B cell (primary cell): ENCODE data around the gene GCNA. TPM values are rescaled to one million over a fixed set of nuclear protein-coding genes. Genes with fewer than 3 reads are reported as not detected.

ENCODE experiments used
- ATAC-seq: fragments of 200-7000 bp; cut with Tn5 transposase; one replicate; pipeline ENCODE4 v1.10.0; 2021; ENCODE audit warnings: low read depth, mild to moderate bottlenecking, moderate number of reproducible peaks, moderate library complexity
- CTCF ChIA-PET: fragments of 350-600 bp; sonication (Branson Sonifier 250); formaldehyde crosslinking; loops from one replicate; lab custom pipeline; 2021; ENCODE audit warnings: antibody characterized with exemption, inconsistent platforms; lab: Charles Lee
- POLR2A ChIA-PET: fragments of 350-600 bp; sonication (Branson Sonifier 250); formaldehyde crosslinking; loops from one replicate; lab custom pipeline; 2021; ENCODE audit warnings: antibody characterized with exemption; lab: Charles Lee
- DNase-seq: peaks from one replicate; pipeline ENCODE4 v3.0.0; 2013
- H2AFZ ChIP-seq: 2 replicates; pipeline ENCODE4 v1.6.1; 2012; ENCODE audit warnings: mild to moderate bottlenecking, low read depth, low read length; ENCODE audit not compliant: insufficient read depth, poor library complexity, severe bottlenecking
- H3K27ac ChIP-seq, 2 donors: 1 replicate in 1 of 2; 2 replicates in 1 of 2; pipeline ENCODE4 v1.5.1; 2012 to 2013; ENCODE audit warnings: low read length in 2 of 2, mild to moderate bottlenecking in 2 of 2, moderate library complexity in 1 of 2
- H3K27me3 ChIP-seq, 4 experiments: fragments of 200-600 bp in 1 of 4; sonication (generic) in 1 of 4; replicated peaks in 1 of 4; 1 replicate in 2 of 4; 2 replicates in 2 of 4; pipeline versions ENCODE4 v1.6.1 to v1.7.0; 2013 to 2016; ENCODE audit warnings: low read length in 3 of 4, mild to moderate bottlenecking in 2 of 4, mixed read lengths in 1 of 4, moderate library complexity in 1 of 4; ENCODE audit not compliant: insufficient read depth in 4 of 4, control insufficient read depth in 3 of 4; ENCODE audit errors: control extremely low read depth in 1 of 4
- H3K36me3 ChIP-seq, 2 experiments: replicated peaks in 1 of 2; 1 replicate in 1 of 2; 2 replicates in 1 of 2; pipeline versions ENCODE4 v1.6.1 to v1.7.1; 2013; ENCODE audit warnings: low read length in 1 of 2; ENCODE audit not compliant: insufficient read depth in 2 of 2, control insufficient read depth in 1 of 2; ENCODE audit errors: control extremely low read depth in 1 of 2, extremely low read depth in 1 of 2
- H3K4me1 ChIP-seq, 2 donors: fragments of 200-600 bp in 1 of 2; sonication (generic) in 1 of 2; 1 replicate in 1 of 2; 2 replicates in 1 of 2; pipeline versions ENCODE4 v1.5.1 to v1.6.1; 2013 to 2017; ENCODE audit warnings: low read length in 2 of 2; ENCODE audit not compliant: control insufficient read depth in 2 of 2, insufficient read depth in 2 of 2
- H3K4me2 ChIP-seq: replicated peaks from 2 replicates; pipeline ENCODE3; 2012; ENCODE audit warnings: mild to moderate bottlenecking, low read depth, low read length; ENCODE audit not compliant: poor library complexity, severe bottlenecking
- H3K4me3 ChIP-seq, 5 experiments: fragments of 200-600 bp in 1 of 5; sonication (generic) in 1 of 5; 1 replicate in 3 of 5; 2 replicates in 2 of 5; pipeline versions ENCODE4 v1.5.1 to v1.7.0; 2011 to 2016; ENCODE audit warnings: low read length in 4 of 5, mild to moderate bottlenecking in 4 of 5, low read depth in 2 of 5, control low read depth in 1 of 5, moderate library complexity in 1 of 5; ENCODE audit not compliant: insufficient read depth in 1 of 5; ENCODE audit errors: control extremely low read depth in 1 of 5, extremely low read depth in 1 of 5
- H3K79me2 ChIP-seq: fragments of 200-600 bp; sonication (generic); one replicate; pipeline ENCODE4 v1.6.0; 2016; ENCODE audit warnings: low read length; ENCODE audit not compliant: control insufficient read depth, insufficient read depth
- H3K9ac ChIP-seq: fragments of 200-600 bp; sonication (generic); 2 replicates; pipeline ENCODE4 v1.6.1; 2017; ENCODE audit warnings: mild to moderate bottlenecking, low read length, moderate library complexity
- H3K9me3 ChIP-seq, 3 donors: one replicate each; pipeline versions ENCODE4 v1.6.1 to v1.7.1; 2013; ENCODE audit warnings: low read length in 2 of 3; ENCODE audit not compliant: control insufficient read depth in 2 of 3, insufficient read depth in 1 of 3; ENCODE audit errors: control extremely low read depth in 1 of 3
- H4K20me1 ChIP-seq: 2 replicates; pipeline ENCODE4 v1.6.0; 2012; ENCODE audit warnings: mild to moderate bottlenecking, low read length; ENCODE audit not compliant: insufficient read depth, control insufficient read depth, poor library complexity, severe bottlenecking
- H3K27ac Mint-ChIP-seq: one replicate; pipeline ENCODE4 v1.8.0; 2021; ENCODE audit warnings: mixed read lengths
- H3K27me3 Mint-ChIP-seq: one replicate; pipeline ENCODE4 v1.8.0; 2021; ENCODE audit warnings: mixed read lengths
- H3K4me1 Mint-ChIP-seq: one replicate; pipeline ENCODE4 v1.8.0; 2021; ENCODE audit warnings: mixed read lengths
- H3K4me3 Mint-ChIP-seq: one replicate; pipeline ENCODE4 v1.8.0; 2021; ENCODE audit warnings: mixed read lengths
- H3K9me3 Mint-ChIP-seq: one replicate; pipeline ENCODE4 v1.8.0; 2022; ENCODE audit warnings: mixed read lengths; ENCODE audit not compliant: insufficient read depth
- CTCF ChIP-seq: fragments of 200-600 bp; IDR thresholded peaks from one replicate; pipeline ENCODE4 v1.8.0; 2022; ENCODE audit warnings: antibody characterized with exemption, mild to moderate bottlenecking
- EZH2 ChIP-seq: IDR thresholded peaks from 2 replicates; pipeline ENCODE4 v1.6.1; 2012; ENCODE audit warnings: borderline replicate concordance, low read depth, mild to moderate bottlenecking, moderate library complexity, low read length; ENCODE audit not compliant: insufficient read depth, poor library complexity, severe bottlenecking
- WGBS: methylation state at CpG from one replicate; pipeline ENCODE4 v1.1.5; 2013; ENCODE audit warnings: missing lambda C conversion rate; ENCODE audit not compliant: insufficient coverage; 5-methylcytosine and 5-hydroxymethylcytosine counted together
- intact Hi-C: fragments of 100-400 bp; cut with micrococcal nuclease; formaldehyde crosslinking; loops from one replicate; pipeline ENCODE4 v1.10.0; 2022
- polyA plus RNA-seq: library from polyadenylated mRNA; depleted of rRNA; stranded (reverse); fragments of >200 nt; gene quantifications from 2 replicates; pipeline ENCODE4 v1.2.3, GENCODE V29; 2012
- total RNA-seq, 2 donors: library from RNA; stranded (reverse); fragments of 120-200 nt in 1 of 2; gene quantifications; 1 replicate in 1 of 2; 2 replicates in 1 of 2; pipeline versions ENCODE4 v1.2.3 to v1.2.4, GENCODE V29; 2013 to 2022

GCNA gene
- total and polyA plus RNA-seq, 2 donors (not counting 1 experiment from before 2014, with no cell fraction given), result 4.7 to 6.2 TPM

- H2AFZ ChIP-seq, result peak overlapping the region; percentile 50
- H3K4me2 ChIP-seq, result peak overlapping the region; percentile 20
- Mint-ChIP-seq H3K4me3 (peak overlapping the region; percentile 44), H3K27ac (peak overlapping the region; percentile 81), H3K27me3 (no peaks in the 10 kb centered on the region), H3K4me1 (peaks cover 18% of the 10 kb centered on the region), H3K9me3 (no peaks in the 10 kb centered on the region)
- H3K4me1 ChIP-seq, result peaks cover 24 to 27% of the 10 kb centered on the region in 2 donors
- H3K9me3 ChIP-seq, result no peaks in the 10 kb centered on the region
- H4K20me1 ChIP-seq, result no peaks in the 10 kb centered on the region
- POLR2A ChIA-PET, result interaction anchor here (0.7 to 1.7 kb wide), 2 partner anchors 14 to 21 kb away, joined by 3 read pairs; no protein-coding TSS in a partner anchor
- no peaks in the 10 kb centered on the region for H3K36me3 ChIP-seq
- peak overlapping the region; percentile 65 to 73 for H3K27ac ChIP-seq
- CTCF ChIA-PET, result interaction anchor here (0.8 to 1.6 kb wide), 4 partner anchors 11 to 19 kb away, joined by 3 to 4 read pairs (median 4); partner anchors contain the start of gene CXCR3
- DNase-seq (no peak), ATAC-seq (peak; percentile 28)
- WGBS, result 57% methylated on average over 2 of the region's 3 CpGs
- H3K27me3 ChIP-seq, result no peaks in the 10 kb centered on the region
- H3K79me2 ChIP-seq, result no peaks in the 10 kb centered on the region
- intact Hi-C loops, result no loop called here
- TF ChIP-seq EZH2, result no peak
- no peak for TF ChIP-seq CTCF
- no peak overlapping the region for H3K4me3 ChIP-seq
- no peak overlapping the region for H3K9ac ChIP-seq
These were observed 59.0 kb downstream of the GCNA start for GRCh38 chrX:71637253-71637618.

- intact Hi-C loops, result no loop called here
- ATAC-seq, result peak; percentile 47
- WGBS, result 48% methylated on average over 3 of the region's 4 CpGs
- no peaks in the 10 kb centered on the region for H3K36me3 ChIP-seq
- no peak for DNase-seq
- ChIA-PET POLR2A (interaction anchor here (1.7 kb wide), 1 partner anchor 21 kb away, joined by 3 read pairs; no protein-coding TSS in a partner anchor), CTCF (interaction anchor here (0.8 to 1.3 kb wide), 2 partner anchors 16 to 20 kb away, joined by 3 to 4 read pairs; partner anchors contain the start of gene CXCR3)
- Mint-ChIP-seq H3K9me3 (no peaks in the 10 kb centered on the region), H3K27me3 (no peaks in the 10 kb centered on the region), H3K27ac (no peak overlapping the region), H3K4me3 (no peak overlapping the region), H3K4me1 (peaks cover 18% of the 10 kb centered on the region)
- peak overlapping the region; percentile 30 for H2AFZ ChIP-seq
- TF ChIP-seq CTCF (no peak), EZH2 (no peak)
- H3K4me2 ChIP-seq, result peak overlapping the region; percentile 44
- H3K79me2 ChIP-seq, result no peaks in the 10 kb centered on the region
- H3K27ac ChIP-seq, result peak overlapping the region; percentile 65 to 73
- peak overlapping the region; percentile 6 for H3K9ac ChIP-seq
- peaks cover 24 to 27% of the 10 kb centered on the region in 2 donors for H3K4me1 ChIP-seq
- H3K27me3 ChIP-seq, result no peaks in the 10 kb centered on the region
- H4K20me1 ChIP-seq, result no peaks in the 10 kb centered on the region
- H3K4me3 ChIP-seq, result peak overlapping the region in 1 of 5 experiments; percentile 1
- no peaks in the 10 kb centered on the region for H3K9me3 ChIP-seq
These were observed 59.6 kb downstream of the GCNA start for GRCh38 chrX:71637848-71638247.
